NOMO-1 treated with dmso at 0.1 percent for 144 hours (cell line): ENCODE measurements around the gene ZNF277.

ENCODE experiments used
- DNase-seq: peaks from one replicate; lab custom pipeline; 2025; ENCODE audit not compliant: unreplicated experiment; lab: John Stamatoyannopoulos, UW

ZNF277 gene

DNA sequence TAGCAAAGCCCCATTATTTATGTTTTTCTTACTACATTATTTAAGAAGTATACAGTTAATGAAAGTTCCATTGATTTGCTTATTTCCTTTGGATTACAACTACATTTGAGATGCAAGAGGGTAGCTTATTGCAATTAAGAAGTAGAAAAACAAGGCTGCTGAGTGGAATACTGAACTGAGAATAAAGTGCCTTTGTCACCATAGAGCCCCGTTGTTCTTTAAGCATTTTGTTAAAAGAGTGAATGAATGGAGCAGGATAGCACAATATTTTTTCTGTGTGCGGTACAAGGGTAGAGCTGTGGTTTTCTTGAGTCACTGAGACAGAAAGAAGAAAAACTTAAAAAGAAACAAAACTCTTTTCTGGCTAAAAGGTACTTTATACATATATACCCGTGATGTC is 45.6 kb downstream of the ZNF277 start:
- no peak for DNase-seq

DNA sequence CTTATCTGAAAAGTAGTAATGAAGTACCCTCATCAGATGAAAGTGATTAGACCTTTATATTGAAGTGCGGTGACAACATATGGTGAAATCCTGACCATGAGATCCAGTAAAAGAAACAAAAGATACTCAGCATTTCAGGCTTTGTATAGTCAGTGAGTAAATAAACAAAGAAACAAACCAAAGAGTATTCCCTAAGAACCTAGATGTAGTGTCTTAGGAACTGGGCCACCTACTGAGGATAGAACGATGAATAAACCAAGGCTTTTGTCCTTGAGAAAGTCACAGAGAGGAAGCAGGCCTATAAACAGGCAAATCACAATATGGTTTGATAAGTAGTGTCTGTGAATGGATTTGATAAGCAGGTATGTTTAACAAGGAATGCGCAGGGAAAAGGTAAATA is 46.2 kb downstream of the ZNF277 start:
- no peak for DNase-seq

DNA sequence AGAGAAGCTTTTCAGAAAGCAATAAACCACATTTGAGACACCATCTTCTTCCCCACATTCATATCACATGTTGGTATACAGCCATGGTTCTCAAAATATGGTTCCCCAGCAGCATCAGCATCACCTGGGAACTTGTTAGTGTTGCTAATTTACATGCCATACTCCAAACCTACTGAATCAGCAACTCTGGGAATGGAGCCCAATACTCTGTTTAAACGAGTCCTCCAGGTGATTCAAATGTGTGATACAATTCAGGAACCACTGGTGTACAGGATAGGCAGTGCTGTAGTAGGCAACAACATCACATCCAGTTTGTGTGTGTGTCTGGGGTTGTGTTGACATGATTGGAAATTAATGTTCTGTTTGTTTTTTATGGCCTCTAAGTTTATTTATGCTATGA is 47.7 kb downstream of the ZNF277 start:
- DNase-seq, result no peak

DNA sequence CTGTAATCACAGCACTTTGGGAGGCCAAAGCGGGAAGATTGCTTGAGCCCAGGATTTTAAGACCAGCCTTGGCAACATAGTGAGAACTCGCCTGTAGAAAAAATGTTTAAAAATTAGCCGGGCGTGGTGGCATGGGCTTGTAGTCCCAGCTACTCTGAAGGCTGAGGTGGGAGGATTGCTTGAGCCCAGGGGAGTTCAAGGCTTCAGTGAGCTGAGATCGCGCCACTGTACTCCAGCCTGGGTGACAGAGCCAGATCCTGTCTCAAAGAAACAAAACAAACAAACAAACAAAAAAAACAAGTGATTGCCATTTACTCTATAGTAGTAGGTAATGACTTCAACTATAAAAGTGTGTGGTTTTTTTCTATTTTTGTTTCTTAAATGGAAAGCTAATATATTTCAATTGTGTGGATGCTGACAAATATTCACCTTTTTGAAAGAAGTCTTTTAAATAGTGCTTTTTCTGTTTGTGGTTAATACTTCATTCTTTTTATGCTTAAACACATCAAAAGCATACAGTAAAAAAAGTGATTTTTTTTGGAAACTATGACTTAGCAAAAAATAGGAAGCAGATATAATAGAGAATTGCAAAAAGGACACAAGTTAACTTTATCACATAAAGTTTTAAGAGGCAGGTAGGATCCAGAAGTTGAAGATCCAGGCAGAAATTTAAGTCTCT is 48.4 kb downstream of the ZNF277 start:
- no peak for DNase-seq

DNA sequence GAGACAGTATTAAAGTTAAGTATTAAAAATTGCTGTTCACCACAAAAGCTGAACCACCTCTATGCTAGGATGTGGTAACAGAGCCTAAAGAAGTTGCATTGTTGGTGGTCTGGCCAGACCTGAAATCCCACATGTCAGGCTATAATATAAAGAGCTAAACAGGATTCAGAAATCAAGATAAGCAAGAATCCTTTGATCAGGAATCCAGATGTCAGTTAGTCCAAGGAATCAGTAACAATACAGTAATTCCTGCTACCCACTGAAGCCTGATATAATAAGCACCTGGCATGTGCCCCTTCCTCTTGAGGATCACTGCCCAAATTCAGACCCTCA is 48.9 kb downstream of the ZNF277 start:
- DNase-seq, result no peak

DNA sequence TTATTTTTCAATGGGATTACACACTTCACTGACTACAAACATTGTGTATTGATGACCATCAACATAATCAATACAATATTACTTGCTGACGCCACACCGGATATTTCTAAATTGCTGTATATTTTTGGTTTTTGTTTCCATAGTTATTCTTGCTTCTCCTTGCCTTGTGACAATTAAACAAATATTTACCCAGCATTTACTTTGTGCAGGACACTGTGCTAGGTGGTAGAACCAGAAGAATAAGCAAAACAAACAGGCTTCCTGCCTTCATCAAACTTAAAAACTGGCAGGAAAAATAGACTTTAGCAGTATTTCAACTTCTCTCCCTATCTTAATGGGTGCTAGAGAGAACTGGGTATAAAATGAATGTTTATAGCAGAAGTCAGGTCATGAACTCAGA is 50.6 kb downstream of the ZNF277 start:
- DNase-seq, result no peak

DNA sequence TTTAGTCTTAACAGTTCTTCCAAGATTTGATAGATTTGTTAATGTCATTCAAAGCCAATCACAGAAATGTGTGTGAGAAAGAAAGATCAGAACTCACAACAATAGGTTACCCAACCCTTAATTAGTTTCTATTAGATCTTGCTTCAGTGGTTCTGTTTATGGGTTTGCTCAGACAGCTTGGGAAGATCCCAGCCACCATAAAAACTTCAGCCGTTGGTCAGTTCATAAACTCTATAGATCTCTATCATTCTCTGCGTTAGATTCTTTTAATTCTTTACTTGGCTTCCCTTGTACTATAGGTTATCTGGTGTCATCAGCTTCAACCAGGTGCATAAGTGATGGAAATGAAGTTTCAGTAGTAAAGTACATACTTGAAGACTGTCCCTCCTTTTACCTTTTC is 54.4 kb downstream of the ZNF277 start:
- no peak for DNase-seq

DNA sequence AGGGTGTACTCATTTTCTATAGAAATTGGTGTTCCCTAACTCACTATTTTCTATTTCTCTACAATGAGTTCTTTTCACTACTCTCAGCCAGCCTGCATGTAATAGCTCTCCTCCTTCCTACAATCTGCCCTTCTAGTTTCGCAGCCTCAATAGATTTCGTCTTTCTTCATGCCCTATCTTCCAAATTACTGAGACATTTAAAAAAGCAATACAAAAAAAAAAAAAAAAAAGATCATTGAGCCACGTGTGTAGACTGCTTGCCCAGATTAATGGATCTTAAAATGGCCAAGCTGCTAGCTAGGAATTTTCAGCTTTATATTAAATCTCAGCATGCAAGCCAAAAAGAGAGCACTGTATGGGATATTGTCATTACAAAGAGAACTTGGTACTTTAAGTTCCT is 55.5 kb downstream of the ZNF277 start:
- no peak for DNase-seq

DNA sequence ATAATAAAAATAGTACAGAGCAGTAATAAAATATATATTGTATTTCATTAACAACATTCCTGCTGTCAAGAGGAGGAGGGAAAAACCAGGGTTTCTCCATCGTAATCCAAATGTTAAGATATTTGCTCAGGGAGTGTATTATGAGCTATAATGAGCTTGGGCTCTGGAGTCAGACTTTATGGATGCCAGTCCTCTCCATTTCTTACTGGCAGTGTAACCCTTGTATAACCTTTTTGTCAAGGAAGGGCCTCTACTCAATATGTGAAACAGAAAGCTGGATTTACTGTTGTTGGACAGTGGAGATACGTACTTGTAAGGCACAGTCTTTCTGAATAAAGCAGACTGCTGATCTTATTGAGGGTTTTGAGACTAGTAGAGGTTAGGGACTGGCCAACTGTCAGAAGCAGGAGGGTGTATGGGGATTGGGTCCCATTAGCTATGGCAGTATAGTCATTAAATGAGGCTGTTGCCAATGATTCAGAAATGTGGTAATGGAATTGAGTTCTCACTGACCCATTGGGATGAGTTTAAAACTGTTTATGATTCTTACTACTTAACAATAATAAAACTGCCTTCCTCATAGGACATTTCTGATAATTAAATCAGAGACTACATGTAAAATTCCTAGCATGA is 56.5 kb downstream of the ZNF277 start:
- no peak for DNase-seq

DNA sequence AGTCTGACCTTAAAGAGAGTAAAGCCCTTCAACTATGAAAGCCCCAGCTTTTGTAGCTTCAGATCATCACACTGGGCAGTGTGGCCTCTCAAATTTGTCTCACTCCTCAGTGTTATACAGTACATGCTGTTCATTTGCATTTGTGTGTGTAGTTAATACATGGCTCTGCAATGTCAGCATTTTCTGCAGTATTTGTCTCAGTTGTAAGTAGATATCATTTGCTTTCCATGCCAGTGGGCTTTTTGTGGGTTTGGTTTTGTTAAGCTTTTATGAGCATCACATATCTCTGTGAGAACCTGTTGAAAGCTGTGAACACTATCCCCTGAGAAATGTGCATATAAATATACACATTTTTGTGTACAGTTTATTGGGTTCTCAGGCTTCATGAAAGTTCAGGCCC is 57.0 kb downstream of the ZNF277 start:
- DNase-seq, result no peak

DNA sequence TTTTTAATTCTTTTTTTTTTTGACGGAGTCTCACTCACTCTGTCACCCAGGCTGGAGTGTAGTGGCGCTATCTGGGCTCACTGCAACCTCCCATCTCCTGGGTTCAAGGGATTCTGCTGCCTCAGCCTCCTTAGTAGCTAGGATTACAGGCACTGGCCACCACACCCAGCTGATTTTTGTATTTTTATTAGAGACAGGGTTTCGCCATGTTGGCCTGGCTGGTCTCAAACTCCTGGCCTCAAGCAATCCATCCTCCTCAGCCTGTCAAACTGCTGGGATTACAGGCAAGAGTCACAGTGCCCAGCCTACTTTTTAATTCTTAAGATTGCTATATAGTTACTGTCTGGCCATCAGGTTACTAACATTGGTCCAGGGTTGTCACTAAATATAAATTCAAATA is 59.6 kb downstream of the ZNF277 start:
- no peak for DNase-seq

DNA sequence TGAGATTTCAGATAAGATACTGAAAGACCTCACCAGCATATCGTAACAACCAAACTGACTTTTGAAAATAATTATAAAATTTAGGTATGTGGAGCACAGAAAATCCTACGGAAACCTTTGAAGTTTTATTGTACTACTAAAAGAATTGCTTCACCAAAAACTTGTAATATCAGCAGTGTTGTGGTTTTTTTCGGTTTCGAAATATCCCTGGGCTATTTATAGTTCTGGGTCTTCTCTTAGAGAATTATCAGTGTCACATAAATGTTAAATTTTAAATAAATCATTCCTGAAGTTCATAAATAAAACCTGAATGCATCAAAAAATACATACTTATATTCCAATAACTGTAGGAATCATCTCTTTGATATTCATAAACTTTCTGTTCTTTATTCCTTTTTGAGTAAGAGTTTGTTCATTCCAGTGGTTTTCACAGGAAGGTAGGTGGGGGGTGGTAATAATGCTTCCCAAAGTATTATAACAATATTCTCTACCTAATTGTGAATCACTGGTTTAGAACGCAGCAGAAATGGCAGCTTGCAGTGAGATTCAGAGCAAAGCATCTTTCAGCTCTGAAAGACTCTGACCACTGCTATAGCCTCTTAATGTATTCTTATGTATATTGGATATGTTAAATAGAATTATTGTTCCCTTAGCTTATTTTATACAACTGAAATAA is 60.2 kb downstream of the ZNF277 start:
- no peak for DNase-seq

DNA sequence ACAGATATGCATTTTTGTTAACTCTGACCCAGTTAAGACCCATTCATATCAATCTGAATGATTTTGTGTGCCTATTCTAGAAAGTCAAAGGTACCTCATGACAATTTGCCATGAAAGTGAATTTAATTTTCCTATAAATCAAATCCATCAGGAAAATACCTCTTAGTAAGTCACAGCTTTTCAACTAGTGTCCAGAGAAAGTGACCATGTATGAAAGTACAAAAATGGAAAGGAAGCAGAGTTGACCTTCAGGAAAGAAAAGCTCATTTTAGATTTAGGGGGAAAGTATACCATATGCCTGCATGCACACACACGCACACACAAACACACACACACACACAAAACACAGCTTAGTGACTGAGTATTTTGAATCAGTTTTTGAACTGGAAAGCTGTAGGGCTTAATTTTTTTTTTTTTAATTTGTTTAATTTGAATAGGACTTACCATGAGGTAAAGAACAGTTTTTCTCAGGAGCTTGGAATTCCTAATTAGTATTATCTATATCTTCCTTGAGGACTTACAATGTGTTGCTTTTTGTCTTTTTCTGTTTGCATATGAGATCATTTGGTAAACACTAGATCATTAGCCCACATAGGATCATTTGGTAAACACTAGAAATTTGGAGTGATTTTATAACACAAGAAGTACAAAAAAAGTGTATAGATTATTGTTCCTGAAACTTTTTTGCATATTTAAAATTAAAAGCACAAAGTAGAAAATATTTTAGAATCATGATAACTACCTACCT is 61.6 kb downstream of the ZNF277 start:
- DNase-seq, result no peak

DNA sequence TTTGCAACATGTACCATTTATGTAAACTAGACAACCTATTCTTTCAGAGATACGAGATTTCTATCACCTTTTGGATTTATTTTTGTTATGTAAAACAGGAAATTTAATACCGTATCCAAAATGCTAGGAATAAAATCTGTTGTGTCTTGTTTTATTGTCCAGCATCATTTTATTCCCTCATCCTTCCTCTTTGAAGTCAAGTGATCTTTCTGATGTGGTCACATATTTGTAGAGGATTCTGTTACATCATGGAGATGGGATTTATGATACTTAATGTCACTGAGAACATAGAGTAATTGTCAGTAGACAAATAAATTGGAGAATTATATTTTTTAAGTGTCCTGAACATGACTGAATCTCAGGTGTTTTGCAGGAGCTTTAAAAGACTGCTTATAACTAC is 64.7 kb downstream of the ZNF277 start:
- DNase-seq, result no peak

DNA sequence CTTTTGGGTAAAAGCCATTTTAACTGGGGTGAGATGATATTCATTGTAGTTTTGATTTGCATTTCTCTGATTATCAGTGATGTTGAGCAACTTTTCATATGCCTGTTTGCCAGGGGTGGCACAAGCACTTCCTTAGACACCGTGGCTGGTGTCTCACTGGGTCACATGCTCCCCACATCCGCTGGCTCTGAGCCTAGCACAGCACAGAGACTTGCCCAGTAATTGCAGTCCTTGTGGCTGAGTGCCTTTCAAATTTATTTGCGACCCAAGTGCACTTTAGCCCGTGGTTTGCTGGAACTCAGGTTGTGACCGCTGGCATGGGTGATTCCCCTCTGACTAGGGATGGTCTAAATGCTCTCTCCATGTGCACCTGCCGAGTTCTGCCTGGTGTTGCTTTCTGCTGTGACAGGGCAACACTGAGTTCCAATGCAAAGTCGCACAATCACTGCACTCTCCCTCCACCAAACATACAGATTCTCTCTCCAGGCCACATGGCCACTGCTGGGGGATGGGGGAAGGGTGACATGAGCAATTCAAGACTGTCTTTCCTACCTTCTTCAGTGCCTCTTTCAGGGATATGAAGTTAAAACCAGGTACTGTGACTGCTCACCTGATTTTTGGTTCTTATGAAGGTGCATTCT is 66.5 kb downstream of the ZNF277 start:
- no peak for DNase-seq

DNA sequence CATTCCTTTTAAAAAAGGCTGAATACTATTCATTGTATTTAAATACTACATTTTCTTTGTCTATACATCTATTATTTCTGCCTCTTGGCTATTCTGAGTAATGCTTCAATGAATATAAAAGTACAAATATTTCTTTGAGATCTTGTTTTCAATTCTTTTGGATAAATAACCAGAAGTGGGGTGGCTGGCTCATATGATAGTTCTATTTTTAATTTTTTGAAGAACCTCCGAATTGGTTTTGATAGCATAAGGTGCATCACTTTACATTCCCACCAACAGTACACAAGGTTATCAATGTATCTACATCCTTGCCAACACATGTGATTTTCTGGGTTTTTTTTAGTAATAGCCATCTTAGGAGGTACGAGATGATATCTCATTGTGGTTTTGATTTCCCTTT is 72.5 kb downstream of the ZNF277 start:
- no peak for DNase-seq

DNA sequence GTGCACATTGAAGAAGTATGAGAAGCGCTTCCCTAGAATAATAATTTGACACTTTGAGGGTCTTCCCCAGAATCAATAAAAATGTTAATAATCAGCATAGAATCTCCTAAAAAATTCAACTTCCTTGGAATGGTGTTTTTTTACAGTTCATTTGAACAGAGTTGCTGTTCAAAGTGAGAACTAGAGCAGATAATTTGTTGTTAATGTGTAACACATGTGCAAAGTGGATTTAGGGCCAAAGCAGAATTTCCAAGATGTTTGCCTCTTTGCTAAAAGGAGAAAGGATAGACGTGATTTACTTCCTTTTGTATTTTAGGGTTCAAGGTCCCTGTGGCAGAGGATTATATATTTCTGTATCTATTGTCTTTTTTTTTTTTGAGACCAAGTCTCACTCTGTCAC is 73.8 kb downstream of the ZNF277 start:
- no peak for DNase-seq

DNA sequence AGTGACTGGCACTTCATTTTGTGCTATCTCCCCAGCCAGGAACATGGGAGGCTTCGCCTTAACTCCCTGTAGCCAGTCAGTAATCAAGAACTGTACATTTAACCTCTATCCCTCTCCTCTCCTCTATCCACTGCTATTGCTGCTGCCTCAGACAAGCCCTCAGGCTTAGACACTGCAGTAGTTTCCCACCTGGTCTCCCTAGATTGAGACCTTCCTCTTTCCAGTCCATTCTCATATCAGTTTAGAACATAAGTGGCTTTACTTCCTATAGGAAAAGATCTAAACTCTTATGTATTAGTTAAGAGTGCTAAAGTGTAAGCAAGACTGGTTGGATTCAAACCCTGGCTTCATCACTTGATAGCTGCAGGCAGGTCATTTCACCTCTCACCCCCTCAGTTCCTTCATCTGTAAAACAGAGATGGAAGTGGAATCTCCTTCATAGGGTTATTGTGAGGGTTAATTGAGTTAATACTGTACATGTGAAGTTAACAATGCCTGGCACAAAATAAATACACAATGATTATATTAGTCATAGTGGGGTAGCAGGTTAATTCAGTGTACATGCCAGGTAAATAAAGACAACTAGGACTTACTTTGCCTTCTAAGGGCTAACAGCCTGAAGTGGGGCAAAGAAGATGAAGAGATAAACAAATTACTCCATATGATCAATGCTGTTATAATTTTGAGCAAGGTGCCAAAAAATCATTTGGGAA is 76.1 kb downstream of the ZNF277 start:
- no peak for DNase-seq

DNA sequence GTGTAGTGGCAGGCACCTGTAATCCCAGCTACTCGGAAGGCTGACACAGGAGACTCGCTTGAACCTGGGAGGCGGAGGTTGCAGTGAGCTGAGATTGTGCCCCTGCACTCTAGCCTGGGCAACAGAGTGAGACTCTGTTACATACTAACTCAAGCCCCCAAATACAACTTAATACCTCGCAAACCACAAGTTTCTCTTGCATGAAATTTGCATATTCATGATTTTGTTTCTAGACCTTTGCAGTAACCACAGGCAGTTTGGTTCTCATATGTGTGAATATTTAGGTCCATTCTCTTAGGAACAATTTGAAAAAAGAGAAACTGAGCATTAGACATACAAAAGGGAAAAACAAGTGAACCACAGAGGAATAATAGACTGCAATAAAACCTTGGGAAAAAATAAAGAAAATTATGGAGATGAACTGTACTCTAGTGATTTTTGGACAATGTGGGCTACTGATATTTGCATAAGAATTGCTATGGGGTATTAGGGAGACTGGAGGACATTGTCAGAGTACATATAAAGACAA is 77.0 kb downstream of the ZNF277 start:
- no peak for DNase-seq

DNA sequence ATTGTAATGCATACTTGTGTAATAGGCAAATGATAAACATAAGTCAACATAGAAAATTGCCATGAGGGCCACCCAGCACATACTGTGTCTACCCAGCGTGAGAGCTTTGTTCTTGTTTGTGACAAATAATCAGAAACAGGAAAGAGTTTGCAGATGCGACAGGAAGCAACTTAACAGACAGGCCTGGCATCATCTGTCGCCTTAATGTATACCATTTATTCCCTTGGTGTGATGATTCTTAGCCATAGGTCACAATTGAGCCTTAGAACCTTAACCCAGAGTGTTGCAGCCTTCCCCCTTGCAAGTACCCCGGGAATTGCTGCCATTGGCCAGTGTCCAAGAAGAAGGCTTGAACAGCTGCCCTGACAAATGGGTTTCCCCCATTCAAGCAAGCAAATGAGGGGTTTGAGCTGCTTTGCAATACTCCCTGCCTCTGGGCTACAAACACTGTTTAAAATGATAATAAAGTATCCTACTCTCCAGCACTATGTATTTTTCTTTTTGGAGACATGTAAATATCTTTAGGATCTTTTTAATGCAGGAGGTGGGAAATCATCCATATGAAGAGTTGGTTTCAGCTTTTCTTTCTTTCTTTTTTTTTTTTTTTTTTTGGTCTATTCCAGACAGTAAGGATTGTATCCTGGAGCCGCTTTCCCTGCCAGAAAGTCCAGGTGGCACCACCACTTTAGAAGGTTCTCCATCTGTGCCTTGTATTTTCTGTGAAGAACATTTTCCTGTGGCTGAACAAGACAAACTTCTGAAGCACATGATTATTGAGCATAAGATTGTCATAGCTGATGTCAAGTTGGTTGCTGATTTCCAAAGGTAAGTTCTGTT is 80.0 kb downstream of the ZNF277 start:
- DNase-seq, result no peak
